HepG2 (cell line): ENCODE measurements around the gene THADA. TPM values are rescaled to one million over a fixed set of nuclear protein-coding genes. Genes with fewer than 3 reads are reported as not detected.

Source experiments
- ATF7-NPFF ChIP-seq: sonication (generic); formaldehyde crosslinking; IDR thresholded peaks from 2 replicates; pipeline ENCODE4 v1.8.1; 2023; ENCODE audit warnings: mild to moderate bottlenecking, low read depth, missing genetic modification reagents, moderate library complexity
- BCL6 ChIP-seq: IDR thresholded peaks from 2 replicates; pipeline ENCODE4 v1.6.1; 2016; ENCODE audit warnings: missing genetic modification reagents, missing compliant biosample characterization
- HNF4G ChIP-seq, 2 experiments: sonication (generic) in 1 of 2; formaldehyde crosslinking in 1 of 2; IDR thresholded peaks; 2 replicates each; pipeline versions ENCODE4 v1.4.0 to v1.6.1; 2011 to 2020; ENCODE audit warnings: borderline replicate concordance in 2 of 2, low read depth in 2 of 2, mild to moderate bottlenecking in 2 of 2, low read length in 1 of 2, missing genetic modification reagents in 1 of 2, moderate library complexity in 1 of 2
- THAP9 ChIP-seq: sonication (generic); formaldehyde crosslinking; IDR thresholded peaks from 2 replicates; pipeline ENCODE4; 2020; ENCODE audit warnings: missing genetic modification reagents, mild to moderate bottlenecking, borderline replicate concordance
- ZNF17 ChIP-seq: sonication (generic); formaldehyde crosslinking; IDR thresholded peaks from 2 replicates; pipeline ENCODE4 v1.5.0; 2020; ENCODE audit warnings: mild to moderate bottlenecking, missing genetic modification reagents
- polyA plus RNA-seq, 8 experiments: library from polyadenylated mRNA; depleted of rRNA in 3 of 8; stranded (reverse) in 7 of 8; unstranded in 1 of 8; fragments of >200 nt; fragmentation: Illumina TruSeq in 4 of 8; extraction: Trizol in 4 of 8; gene quantifications; 2 replicates each; pipeline versions ENCODE4 v1.2.1 to v1.2.3, GENCODE V29; 2011 to 2016; ENCODE audit warnings: low read depth in 4 of 8, missing spikeins in 1 of 8, mixed read lengths in 1 of 8; ENCODE audit not compliant: insufficient read depth in 1 of 8
- total RNA-seq, 5 experiments: library from RNA; depleted of rRNA; stranded (reverse); fragments of >200 nt; fragmentation: Illumina TruSeq; extraction: Trizol; gene quantifications; 2 replicates each; pipeline ENCODE4 v1.2.3, GENCODE V29; 2016; ENCODE audit warnings: low read depth in 1 of 5
- TF ChIP-seq, protein P1 (sequence below): sonication (generic); formaldehyde crosslinking; IDR thresholded peaks from 2 replicates; pipeline ENCODE4 v1.9.0; 2021; ENCODE audit warnings: mild to moderate bottlenecking, missing genetic modification reagents

THADA gene
- total and polyA plus RNA-seq, 2 of the 13 experiments (the other 11 are each of a cell fraction or from before 2014, with no cell fraction given), result 12.7 to 21.7 TPM

GRCh38 chr2:43255296-43255910 is 340.4 kb downstream of the THADA start (continued):
- TF ChIP-seq, protein P1, sequence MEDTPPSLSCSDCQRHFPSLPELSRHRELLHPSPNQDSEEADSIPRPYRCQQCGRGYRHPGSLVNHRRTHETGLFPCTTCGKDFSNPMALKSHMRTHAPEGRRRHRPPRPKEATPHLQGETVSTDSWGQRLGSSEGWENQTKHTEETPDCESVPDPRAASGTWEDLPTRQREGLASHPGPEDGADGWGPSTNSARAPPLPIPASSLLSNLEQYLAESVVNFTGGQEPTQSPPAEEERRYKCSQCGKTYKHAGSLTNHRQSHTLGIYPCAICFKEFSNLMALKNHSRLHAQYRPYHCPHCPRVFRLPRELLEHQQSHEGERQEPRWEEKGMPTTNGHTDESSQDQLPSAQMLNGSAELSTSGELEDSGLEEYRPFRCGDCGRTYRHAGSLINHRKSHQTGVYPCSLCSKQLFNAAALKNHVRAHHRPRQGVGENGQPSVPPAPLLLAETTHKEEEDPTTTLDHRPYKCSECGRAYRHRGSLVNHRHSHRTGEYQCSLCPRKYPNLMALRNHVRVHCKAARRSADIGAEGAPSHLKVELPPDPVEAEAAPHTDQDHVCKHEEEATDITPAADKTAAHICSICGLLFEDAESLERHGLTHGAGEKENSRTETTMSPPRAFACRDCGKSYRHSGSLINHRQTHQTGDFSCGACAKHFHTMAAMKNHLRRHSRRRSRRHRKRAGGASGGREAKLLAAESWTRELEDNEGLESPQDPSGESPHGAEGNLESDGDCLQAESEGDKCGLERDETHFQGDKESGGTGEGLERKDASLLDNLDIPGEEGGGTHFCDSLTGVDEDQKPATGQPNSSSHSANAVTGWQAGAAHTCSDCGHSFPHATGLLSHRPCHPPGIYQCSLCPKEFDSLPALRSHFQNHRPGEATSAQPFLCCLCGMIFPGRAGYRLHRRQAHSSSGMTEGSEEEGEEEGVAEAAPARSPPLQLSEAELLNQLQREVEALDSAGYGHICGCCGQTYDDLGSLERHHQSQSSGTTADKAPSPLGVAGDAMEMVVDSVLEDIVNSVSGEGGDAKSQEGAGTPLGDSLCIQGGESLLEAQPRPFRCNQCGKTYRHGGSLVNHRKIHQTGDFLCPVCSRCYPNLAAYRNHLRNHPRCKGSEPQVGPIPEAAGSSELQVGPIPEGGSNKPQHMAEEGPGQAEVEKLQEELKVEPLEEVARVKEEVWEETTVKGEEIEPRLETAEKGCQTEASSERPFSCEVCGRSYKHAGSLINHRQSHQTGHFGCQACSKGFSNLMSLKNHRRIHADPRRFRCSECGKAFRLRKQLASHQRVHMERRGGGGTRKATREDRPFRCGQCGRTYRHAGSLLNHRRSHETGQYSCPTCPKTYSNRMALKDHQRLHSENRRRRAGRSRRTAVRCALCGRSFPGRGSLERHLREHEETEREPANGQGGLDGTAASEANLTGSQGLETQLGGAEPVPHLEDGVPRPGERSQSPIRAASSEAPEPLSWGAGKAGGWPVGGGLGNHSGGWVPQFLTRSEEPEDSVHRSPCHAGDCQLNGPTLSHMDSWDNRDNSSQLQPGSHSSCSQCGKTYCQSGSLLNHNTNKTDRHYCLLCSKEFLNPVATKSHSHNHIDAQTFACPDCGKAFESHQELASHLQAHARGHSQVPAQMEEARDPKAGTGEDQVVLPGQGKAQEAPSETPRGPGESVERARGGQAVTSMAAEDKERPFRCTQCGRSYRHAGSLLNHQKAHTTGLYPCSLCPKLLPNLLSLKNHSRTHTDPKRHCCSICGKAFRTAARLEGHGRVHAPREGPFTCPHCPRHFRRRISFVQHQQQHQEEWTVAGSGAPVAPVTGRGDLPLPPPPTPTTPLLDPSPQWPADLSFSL (CRISPR knock-in tag), result no peak
- no peak for TF ChIP-seq ATF7-NPFF (CRISPR knock-in tag)
- TF ChIP-seq HNF4G (IDR thresholded peaks at IDR 0.05; ENCODE audit: borderline replicate concordance, low read depth, low read length), result peak; percentile 32; the same call in 1 of the 2 replicates
- TF ChIP-seq HNF4G (CRISPR knock-in tag; IDR thresholded peaks at IDR 0.05; ENCODE audit: borderline replicate concordance, low read depth), result no peak
- no peak for TF ChIP-seq THAP9 (CRISPR knock-in tag)
- no peak for TF ChIP-seq ZNF17 (CRISPR knock-in tag)
- TF ChIP-seq BCL6, result peak; percentile 59
- TF ChIP-seq, all 625 proteins: peak for 17
